Islet of Langerhans (tissue), 1 donor: ENCODE data around the gene VGLL4.

Experiments
- FAIRE-seq: peaks from one replicate; lab custom pipeline; 2011; peaks lifted over from hg19 to GRCh38; lab: Jason Lieb, UNC

Gene VGLL4

GRCh38 chr3:11564577-11565001 lies 79.1 kb downstream of the VGLL4 start:
- FAIRE-seq, result no peak

- FAIRE-seq, result no peak
Observed at GRCh38 chr3:11563865-11564185, 79.9 kb downstream of the VGLL4 start.

GRCh38 chr3:11563159-11563864 lies 80.4 kb downstream of the VGLL4 start:
- no peak for FAIRE-seq

DNA sequence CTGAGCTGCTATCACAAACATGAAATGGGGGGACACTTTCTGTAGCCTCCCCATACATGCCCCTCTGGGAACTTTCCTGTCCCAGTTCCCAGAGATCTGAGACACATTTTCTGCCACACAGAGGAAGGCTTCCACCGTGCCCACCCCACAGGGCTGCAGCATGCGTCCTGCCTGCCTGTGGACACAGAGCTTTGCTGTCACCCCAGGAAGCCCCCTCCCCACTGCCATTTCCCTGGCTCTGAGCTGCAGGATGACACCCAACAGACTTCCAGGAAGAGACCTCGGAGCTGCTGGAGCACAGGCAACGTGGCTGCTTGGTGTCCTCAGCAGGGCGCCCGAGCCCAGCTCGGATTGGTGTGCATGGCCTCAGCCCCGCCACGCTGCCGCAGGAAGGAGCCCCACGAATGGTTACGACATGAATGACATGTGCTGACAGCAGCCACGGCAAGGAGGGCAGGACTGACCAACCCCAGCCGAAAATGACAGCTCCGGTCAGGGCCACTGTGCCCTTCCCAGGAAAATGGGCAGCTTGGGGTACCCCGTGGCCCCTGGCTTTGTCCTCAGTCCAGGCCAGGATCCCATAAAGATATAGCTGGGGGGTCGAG lies 81.3 kb downstream of the VGLL4 start:
- FAIRE-seq, result no peak

DNA sequence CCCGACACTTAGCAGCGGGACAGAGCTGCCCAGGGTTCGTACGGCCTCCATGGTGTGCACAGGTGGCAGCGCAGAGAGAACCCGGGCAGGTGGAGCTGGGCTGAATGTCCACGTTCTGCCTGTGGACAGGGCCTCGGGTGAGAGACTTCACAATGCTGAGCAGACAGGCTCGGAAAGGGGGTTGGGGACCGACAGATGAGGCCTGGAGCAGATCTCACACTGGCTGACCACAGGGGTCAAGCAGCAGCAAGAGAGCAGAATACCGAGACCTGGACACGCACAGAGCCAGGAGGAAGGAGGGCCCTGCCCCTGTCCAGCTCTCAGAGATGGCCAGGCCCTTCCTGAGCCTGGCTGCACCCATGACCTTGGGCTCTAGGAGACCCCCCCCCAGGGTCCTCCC lies 83.0 kb downstream of the VGLL4 start:
- FAIRE-seq, result no peak

- FAIRE-seq, result no peak
Observed at GRCh38 chr3:11559816-11560633, 83.7 kb downstream of the VGLL4 start.

GRCh38 chr3:11558918-11559815 lies 84.5 kb downstream of the VGLL4 start:
- no peak for FAIRE-seq

DNA sequence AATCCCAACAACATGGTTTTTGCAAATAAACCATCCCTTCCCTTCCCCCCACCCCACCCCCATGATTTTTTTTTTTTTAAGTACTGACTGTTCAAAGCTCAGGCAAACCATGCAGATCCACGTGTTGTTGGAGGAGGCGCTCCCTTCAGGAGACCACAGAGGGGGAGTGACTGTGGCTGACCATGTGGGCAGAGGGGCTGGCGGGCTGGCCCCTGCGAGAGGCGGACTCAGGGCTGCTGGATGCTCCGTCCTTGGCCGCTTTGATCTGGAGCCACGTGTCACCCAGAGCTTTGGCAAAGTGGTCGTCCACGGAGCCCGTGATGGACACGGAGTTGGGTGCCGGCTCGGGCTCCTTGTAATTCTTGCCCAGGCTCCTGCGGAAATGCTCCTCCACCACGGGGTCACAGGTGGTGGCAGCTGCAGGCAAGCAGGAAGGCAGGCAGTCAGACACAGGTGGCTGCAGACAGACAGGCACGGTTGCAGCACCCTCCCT lies 85.3 kb downstream of the VGLL4 start:
- FAIRE-seq, result no peak

DNA sequence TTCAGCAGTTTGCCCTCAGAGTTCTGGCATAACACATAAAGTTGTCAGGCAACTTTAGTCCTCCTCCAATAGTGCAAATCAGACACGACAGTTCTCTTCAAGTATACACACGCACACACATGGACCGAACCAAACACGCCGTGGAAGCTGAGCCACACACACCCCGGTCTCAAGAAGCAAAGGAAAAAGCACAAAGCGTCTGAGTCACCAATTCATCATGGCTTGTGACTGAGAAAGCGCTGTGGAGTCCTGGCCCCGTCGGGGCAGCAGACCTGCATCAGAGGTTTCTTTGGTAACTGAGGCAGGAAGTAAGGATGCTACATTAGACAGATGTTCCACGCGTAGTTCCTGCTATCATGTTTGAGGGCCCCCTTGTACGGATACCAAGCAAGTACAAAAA lies 85.7 kb downstream of the VGLL4 start:
- FAIRE-seq, result no peak

GRCh38 chr3:11556851-11557644 lies 86.7 kb downstream of the VGLL4 start:
- FAIRE-seq, result no peak

DNA sequence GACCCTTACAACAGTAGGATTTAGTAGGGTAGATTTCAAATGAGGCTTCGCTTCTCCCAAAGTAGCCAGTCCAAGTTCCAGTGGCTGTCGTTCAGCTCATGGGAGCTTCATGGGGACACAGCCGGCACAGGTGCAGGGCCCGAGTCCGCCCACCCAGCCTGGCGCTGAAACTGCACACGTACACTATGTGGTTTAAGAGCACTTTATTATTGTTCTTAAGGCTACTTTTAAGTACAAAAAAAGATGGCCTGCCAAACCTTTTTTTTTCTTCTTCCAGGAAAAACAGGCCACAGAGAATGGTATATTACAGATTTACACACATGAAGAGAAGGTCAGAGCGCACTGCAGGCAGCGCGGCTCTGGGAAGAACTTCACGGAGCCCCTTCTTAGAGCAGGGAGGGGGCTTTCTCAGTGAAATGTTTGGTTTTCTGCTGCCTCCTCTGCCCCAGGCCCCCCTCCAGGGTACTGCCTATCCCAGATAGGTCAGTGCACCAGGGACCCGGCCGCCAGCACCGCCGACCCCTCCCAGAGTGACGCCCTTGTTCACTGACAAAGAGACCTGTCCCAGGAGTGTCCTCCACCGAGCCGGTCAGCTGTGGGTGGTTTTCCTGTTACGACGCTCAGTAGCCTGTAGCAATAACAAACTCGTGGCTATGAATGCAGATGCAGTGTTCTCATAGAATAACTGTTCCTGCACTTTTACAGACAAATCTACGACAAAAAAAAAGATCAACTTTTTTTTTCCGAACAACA lies 87.7 kb downstream of the VGLL4 start:
- FAIRE-seq, result no peak

DNA sequence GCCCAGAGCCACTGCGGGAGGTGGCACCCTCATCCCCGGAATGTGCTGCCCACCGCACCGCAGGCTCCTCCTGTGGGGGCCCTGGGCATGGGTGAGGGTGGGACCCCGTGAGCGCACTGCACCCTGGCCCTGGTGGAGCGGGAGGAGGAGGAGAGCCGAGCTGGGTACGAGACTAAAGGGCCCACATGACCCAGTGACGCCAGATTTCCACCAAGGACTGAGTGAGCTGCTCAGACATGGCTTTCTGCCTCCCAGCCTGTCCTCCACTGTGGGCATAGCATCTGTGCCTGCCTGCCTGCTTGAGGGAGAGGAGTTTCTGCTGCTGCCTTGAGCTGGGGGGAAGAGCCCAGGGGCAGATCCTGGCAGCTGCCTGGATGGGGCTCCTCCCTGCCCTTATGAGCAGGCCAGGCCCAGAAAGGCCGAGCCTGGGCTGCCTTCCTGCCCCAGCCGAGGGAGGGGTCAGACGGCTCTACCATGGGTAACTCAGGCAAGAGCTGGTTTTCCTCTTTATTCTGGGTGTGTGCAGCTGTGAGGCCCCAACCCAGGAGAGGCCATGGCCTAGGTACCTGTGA lies 88.4 kb downstream of the VGLL4 start:
- no peak for FAIRE-seq

GRCh38 chr3:11554666-11555065 lies 89.0 kb downstream of the VGLL4 start:
- FAIRE-seq, result no peak

DNA sequence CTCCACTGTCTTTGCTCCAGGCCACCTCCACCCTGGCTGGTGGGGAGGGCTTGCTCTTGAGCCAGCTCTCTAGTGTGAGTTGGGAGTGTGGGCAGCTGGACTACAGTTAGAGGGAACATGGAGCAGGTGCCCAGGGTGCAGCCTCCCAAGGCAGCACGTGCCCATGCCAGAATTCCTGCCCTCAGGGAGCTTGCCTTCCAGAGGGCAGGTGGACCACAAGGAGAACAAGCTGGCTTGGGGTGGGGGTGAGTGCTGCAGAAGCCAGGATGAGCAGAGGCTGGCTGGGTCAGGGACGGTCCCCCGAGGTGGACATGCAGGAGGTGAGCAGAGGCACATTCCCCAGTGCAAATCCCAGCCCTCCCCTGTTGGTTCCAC lies 89.5 kb downstream of the VGLL4 start:
- FAIRE-seq, result no peak

- FAIRE-seq, result no peak
Observed at GRCh38 chr3:11553436-11554235, 90.1 kb downstream of the VGLL4 start.

GRCh38 chr3:11552289-11553264 lies 91.1 kb downstream of the VGLL4 start:
- FAIRE-seq, result no peak

DNA sequence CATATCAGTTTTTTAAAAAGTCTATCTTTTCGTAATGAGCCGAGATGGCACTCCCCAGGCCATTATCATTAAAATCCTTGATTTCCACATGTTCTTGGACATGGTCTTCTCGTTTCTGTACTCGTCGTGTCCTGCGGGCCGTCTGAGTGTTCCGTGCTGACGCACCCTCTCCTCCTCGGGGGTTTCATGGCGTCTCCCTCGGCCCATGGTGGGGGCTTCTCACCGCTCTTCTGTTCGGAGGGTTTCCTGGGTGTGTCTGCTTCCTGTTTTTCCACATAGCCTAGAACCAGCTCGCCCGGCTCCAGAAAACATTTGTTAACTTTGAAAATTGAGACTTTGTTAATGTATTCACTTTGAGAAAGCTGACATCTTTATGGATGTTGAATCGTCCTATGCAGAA lies 92.7 kb downstream of the VGLL4 start:
- FAIRE-seq, result no peak

GRCh38 chr3:11549580-11550140 lies 94.1 kb downstream of the VGLL4 start:
- no peak for FAIRE-seq
